Sigmoid colon (tissue), 7 donors: ENCODE results near the gene PEX14. TPM values are rescaled to one million over a fixed set of nuclear protein-coding genes. Genes with fewer than 3 reads are reported as not detected.

Experiments used
- DNase-seq: peaks from one replicate; pipeline ENCODE4 v3.0.0-alpha.2; 2019
- H3K27ac ChIP-seq, 4 donors: fragments of 200-600 bp; sonication (generic); one replicate each; pipeline ENCODE4 v1.5.1; 2016 to 2019; ENCODE audit warnings: mild to moderate bottlenecking in 1 of 4
- H3K27me3 ChIP-seq, 3 donors: fragments of 200-600 bp; sonication (generic); one replicate each; pipeline ENCODE4 v1.5.1; 2019; ENCODE audit warnings: mild to moderate bottlenecking in 1 of 3
- H3K36me3 ChIP-seq, 4 donors: fragments of 200-600 bp; sonication (generic); one replicate each; pipeline ENCODE4 v1.5.1; 2016 to 2019
- H3K4me1 ChIP-seq, 4 donors: fragments of 200-600 bp; sonication (generic); one replicate each; pipeline ENCODE4 v1.5.1; 2017 to 2019
- H3K4me3 ChIP-seq, 4 donors: fragments of 200-600 bp; sonication (generic); one replicate each; pipeline ENCODE4 v1.5.1; 2017 to 2019; ENCODE audit warnings: mild to moderate bottlenecking in 2 of 4, moderate library complexity in 1 of 4
- H3K9me3 ChIP-seq, 4 donors: fragments of 200-600 bp in 3 of 4; sonication (generic) in 3 of 4; one replicate each; pipeline versions ENCODE4 v1.5.1 to v1.6.1; 2013 to 2019
- EP300 ChIP-seq, 4 donors: sonication (generic); formaldehyde crosslinking; IDR thresholded peaks; one replicate each; pipeline ENCODE4 v1.6.1; 2017; ENCODE audit warnings: antibody characterized with exemption in 4 of 4
- POLR2A ChIP-seq, 2 donors: fragments of 450-650 bp; IDR thresholded peaks; one replicate each; pipeline ENCODE4 v1.6.1; 2016; ENCODE audit warnings: antibody characterized with exemption in 2 of 2, mild to moderate bottlenecking in 2 of 2, moderate library complexity in 2 of 2
- POLR2AphosphoS5 ChIP-seq, 4 donors: sonication (generic); formaldehyde crosslinking; IDR thresholded peaks; one replicate each; pipeline ENCODE4 v1.6.1; 2017; ENCODE audit warnings: antibody characterized with exemption in 4 of 4
- WGBS, 2 donors: extraction: QIAGEN DNeasy Blood & Tissue Kit; methylation state at CpG; one replicate each; pipeline ENCODE4 v1.1.7; 2013; 5-methylcytosine and 5-hydroxymethylcytosine counted together
- intact Hi-C: fragments of 100-400 bp; cut with DNase I; formaldehyde crosslinking; loops from one replicate; pipeline ENCODE4 v1.15.1; 2023
- polyA plus RNA-seq, 3 donors: library from polyadenylated mRNA; stranded (reverse); fragments of 200-250 nt; gene quantifications; one replicate each; pipeline ENCODE4 v1.2.3, GENCODE V29; 2013
- total RNA-seq, 4 donors: library from RNA; depleted of rRNA; stranded (reverse); fragments of >200 nt; gene quantifications; one replicate each; pipeline ENCODE4 v1.1.0, GENCODE V29; 2016
- TF ChIP-seq, protein P1 (sequence below), 4 experiments: fragments of 450-650 bp in 3 of 4; fragments of 200-600 bp in 1 of 4; IDR thresholded peaks; one replicate each; pipeline ENCODE4 v1.5.1; 2016 to 2019; ENCODE audit warnings: antibody characterized with exemption in 4 of 4, mild to moderate bottlenecking in 3 of 4, moderate library complexity in 2 of 4
- donor health status: healthy with polysubstance abuse.
- donor health status: Bipolar disorder and iron deficiency.
- donor health status: healthy.

The PEX14 gene
- total and polyA plus RNA-seq, 7 donors = 8.3 to 23.3 (median 14.4) TPM

DNA sequence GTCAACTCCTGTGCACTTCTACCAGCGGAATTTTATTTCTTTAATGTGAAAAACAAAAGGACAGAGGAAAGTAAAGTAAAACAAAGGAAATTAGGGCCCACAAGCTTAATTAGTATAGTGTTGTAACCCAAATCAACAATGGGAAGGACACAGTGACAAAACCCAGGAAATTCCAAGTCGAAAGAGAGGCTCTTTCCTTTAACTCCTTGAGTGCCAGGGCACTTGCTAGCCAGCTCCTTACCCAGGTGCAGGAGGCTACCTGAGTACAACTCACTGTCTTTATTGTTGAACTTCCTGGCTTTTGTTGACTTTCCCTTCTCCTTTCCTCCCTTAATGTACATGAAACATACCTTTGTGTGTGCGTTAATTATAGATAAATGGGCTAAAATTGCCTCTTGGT lies 55.0 kb downstream of the PEX14 start:
- no peak overlapping the region for H3K4me3 ChIP-seq
- no peaks in the 10 kb centered on the region for H3K27me3 ChIP-seq
- 50 to 53% methylated on average over 3 of the region's 3 CpGs for WGBS, 2 donors
- TF ChIP-seq POLR2A (IDR thresholded peaks at IDR 0.05) (no peak), POLR2AphosphoS5 (IDR thresholded peaks at IDR 0.05) (no peak), EP300 (IDR thresholded peaks at IDR 0.05) (no peak)
- TF ChIP-seq, protein P1, sequence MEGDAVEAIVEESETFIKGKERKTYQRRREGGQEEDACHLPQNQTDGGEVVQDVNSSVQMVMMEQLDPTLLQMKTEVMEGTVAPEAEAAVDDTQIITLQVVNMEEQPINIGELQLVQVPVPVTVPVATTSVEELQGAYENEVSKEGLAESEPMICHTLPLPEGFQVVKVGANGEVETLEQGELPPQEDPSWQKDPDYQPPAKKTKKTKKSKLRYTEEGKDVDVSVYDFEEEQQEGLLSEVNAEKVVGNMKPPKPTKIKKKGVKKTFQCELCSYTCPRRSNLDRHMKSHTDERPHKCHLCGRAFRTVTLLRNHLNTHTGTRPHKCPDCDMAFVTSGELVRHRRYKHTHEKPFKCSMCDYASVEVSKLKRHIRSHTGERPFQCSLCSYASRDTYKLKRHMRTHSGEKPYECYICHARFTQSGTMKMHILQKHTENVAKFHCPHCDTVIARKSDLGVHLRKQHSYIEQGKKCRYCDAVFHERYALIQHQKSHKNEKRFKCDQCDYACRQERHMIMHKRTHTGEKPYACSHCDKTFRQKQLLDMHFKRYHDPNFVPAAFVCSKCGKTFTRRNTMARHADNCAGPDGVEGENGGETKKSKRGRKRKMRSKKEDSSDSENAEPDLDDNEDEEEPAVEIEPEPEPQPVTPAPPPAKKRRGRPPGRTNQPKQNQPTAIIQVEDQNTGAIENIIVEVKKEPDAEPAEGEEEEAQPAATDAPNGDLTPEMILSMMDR (IDR thresholded peaks at IDR 0.05) = no peak
- peaks cover 0 to 55% (median 40%) of the 10 kb centered on the region in 4 donors for H3K4me1 ChIP-seq
- intact Hi-C loops = loop anchor here (1.0 to 2.0 kb wide), 4 partner anchors 99 to 338 kb away; partner anchors contain the start of gene CASZ1
- H3K27ac ChIP-seq = peak overlapping the region in 3 of 4 donors; percentile 65 to 90 (median 80)
- no peak for DNase-seq
- no peaks in the 10 kb centered on the region for H3K9me3 ChIP-seq
- no peaks in the 10 kb centered on the region for H3K36me3 ChIP-seq

DNA sequence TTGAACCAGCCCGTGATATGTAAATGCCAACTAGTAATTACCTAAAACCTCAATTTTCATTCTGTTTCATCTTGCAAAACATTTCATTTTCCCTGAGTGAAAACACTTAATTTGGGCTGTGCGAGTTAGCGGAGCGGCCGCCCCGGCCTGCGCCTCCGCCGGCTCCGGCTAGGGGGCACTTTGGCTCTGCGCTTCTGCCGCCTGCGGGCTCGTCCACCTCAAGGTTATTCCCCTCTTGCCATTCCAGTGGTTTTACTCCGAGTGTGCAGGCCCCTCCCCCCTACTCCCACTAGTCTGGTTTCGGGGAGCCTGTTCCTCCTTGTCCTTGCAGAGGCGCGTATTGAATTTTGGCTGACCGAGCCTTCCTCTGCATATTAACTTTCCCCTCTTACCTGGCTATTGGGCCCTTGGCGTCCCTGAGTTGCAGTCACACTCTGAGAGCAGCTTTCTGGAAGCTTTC lies 55.6 kb downstream of the PEX14 start:
- TF ChIP-seq POLR2A (IDR thresholded peaks at IDR 0.05) = no peak
- TF ChIP-seq, protein P1 (IDR thresholded peaks at IDR 0.05) = peak; percentile 69 to 81 (median 75)
- peak in 3 of 4 donors; percentile 7 to 43 (median 16) for TF ChIP-seq POLR2AphosphoS5 (IDR thresholded peaks at IDR 0.05)
- Histone ChIP-seq H3K4me3 (peak overlapping the region in 2 of 4 donors; percentile 5 to 18), H3K9me3 (no peaks in the 10 kb centered on the region), H3K4me1 (peaks cover 0 to 55% (median 40%) of the 10 kb centered on the region in 4 donors), H3K27ac (peak overlapping the region; percentile 25 to 90 (median 75)), H3K36me3 (no peaks in the 10 kb centered on the region), H3K27me3 (no peaks in the 10 kb centered on the region)
- intact Hi-C loops = loop anchor here (1.0 to 2.0 kb wide), 3 partner anchors 98 to 337 kb away; no protein-coding TSS in a partner anchor
- WGBS, 2 donors = 55 to 80% methylated on average over 20 of the region's 20 CpGs
- DNase-seq = peak; percentile 82

DNA sequence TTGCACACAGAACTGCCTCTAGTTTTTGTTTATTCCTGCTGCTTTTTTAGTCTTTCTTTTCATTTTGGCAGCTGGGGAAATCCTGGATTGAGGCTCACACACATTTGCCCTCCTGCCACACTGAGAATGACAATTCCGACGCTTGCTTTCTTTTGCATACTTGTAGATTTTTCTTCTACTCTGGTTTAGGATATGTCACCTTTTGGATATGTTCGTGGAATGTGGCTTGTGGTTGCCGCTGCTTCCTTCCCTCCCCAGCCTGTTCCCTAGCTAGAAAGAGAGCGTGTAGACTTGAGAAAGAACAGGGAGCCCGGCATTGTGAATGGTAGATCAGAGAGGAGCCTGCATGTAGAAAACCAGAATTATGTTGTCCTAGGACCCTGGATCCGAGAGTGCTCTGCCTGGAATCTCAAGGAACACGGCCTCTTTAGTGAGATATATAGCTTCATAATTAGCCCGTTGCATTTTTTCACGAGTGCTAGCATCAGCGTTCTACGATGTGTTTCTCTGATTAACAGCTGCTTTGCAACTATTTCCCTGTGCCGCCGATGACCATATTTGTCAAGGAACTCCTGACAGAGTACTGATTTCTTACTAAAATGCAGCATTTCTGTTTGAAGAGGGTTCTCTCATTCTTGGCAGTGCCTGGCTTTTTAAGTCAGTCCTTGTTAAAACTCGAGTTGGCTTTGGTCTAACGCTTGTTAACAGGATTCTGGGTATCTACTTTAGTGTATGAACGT lies 56.2 kb downstream of the PEX14 start:
- WGBS, 2 donors = 76 to 89% methylated on average over 17 of the region's 17 CpGs
- H3K27ac ChIP-seq = peak overlapping the region; percentile 25 to 90 (median 75)

DNA sequence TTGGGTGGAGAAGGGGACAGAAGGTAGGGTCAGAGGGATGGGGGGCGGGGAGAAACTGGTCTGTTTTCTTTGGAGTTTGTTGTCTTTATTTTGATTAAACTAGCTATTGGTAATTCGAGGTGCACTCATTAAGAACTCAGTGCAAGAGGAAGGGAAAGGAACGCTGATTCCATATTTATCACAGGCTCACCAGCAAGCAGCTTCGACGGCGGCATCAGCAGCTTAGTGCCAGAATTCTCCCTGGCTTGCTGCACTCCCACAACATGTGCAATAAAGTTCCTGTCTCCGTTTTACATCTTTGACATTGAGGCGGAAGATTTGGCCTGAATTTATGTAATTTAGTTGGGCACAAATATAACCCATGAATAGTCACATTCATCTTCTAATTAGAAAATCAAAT lies 57.6 kb downstream of the PEX14 start:
- WGBS, 2 donors = 92 to 94% methylated on average over 8 of the region's 8 CpGs
- intact Hi-C loops = no loop called here

More for the DNA sequence above, 56.2 kb downstream of the PEX14 start:
- H3K36me3 ChIP-seq = no peaks in the 10 kb centered on the region
- no peak for DNase-seq
- H3K4me3 ChIP-seq = peak overlapping the region in 2 of 4 donors; percentile 5 to 18
- no peaks in the 10 kb centered on the region for H3K27me3 ChIP-seq
- H3K4me1 ChIP-seq = peaks cover 0 to 55% (median 40%) of the 10 kb centered on the region in 4 donors
- intact Hi-C loops = loop anchor here (1.0 to 2.0 kb wide), 3 partner anchors 98 to 336 kb away; no protein-coding TSS in a partner anchor
- H3K9me3 ChIP-seq = no peaks in the 10 kb centered on the region
- TF ChIP-seq POLR2A (IDR thresholded peaks at IDR 0.05) = no peak
- TF ChIP-seq, protein P1 (IDR thresholded peaks at IDR 0.05) = no peak
- TF ChIP-seq POLR2AphosphoS5 (IDR thresholded peaks at IDR 0.05) = no peak
- no peak for TF ChIP-seq EP300 (IDR thresholded peaks at IDR 0.05)

More for the DNA sequence above, 57.6 kb downstream of the PEX14 start:
- no peak for DNase-seq
- H3K9me3 ChIP-seq = no peaks in the 10 kb centered on the region
- no peak overlapping the region for H3K4me3 ChIP-seq
- H3K27me3 ChIP-seq = no peaks in the 10 kb centered on the region
- peaks cover 0 to 55% (median 40%) of the 10 kb centered on the region in 4 donors for H3K4me1 ChIP-seq
- TF ChIP-seq EP300 (IDR thresholded peaks at IDR 0.05) (no peak), POLR2AphosphoS5 (IDR thresholded peaks at IDR 0.05) (no peak)
- TF ChIP-seq, protein P1 (IDR thresholded peaks at IDR 0.05) = no peak
- H3K27ac ChIP-seq = peak overlapping the region in 2 of 4 donors; percentile 80 to 90
- peaks cover 0 to 5% (median 2%) of the 10 kb centered on the region in 4 donors for H3K36me3 ChIP-seq
